HG03571 (cell line): ENCODE measurements around the gene SPTBN1.

Experiments used
- ATAC-seq: cut with Tn5 transposase; IDR thresholded peaks from one replicate; pipeline ENCODE4 v1.9.1; 2021; ENCODE audit not compliant: unreplicated experiment

Gene SPTBN1

DNA sequence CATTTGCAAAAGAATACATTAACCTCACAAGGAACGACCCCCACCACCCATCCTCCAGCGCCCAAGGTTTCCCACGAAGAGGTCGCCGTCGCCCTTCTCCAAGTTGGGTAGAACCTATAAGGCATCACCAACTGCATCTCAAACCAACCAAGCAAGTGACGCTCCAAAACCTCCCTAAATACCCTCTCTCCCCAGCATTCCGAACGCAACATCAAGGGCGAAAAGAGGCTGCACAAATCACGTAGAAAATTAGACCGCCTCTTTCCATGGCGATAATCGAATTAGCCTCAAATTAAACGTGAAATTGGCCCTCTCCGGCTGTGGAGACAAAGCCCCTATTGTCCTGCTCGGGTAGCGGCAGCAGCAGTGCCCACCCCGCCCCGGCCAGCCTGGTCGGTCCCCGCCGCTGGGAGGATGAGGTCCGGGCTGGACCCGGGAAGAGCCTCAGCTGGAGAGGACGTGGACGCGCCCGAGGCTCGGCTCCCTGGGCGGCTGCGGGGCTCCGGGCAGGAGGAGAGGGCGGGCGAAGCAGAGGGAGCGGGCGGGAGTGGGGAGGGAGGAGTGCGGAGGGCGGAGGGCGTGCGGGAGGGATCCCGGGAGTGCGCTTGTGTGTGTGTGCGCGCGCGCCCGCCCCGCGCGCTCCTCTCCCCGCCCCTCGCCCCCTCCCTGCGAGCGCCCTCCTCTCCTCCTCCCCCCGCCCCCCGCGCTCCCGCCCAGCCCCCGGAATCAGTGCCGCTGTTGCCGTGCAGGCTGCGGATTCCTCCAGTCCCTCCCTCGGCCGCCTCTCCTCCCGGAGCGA is at the start of gene SPTBN1:
TSS of gene SPTBN1 (plus strand) at position 765 of the 799 bp plus-strand sequence. CDS start 70,092 bp downstream, outside the sequence.
- no peak for ATAC-seq

DNA sequence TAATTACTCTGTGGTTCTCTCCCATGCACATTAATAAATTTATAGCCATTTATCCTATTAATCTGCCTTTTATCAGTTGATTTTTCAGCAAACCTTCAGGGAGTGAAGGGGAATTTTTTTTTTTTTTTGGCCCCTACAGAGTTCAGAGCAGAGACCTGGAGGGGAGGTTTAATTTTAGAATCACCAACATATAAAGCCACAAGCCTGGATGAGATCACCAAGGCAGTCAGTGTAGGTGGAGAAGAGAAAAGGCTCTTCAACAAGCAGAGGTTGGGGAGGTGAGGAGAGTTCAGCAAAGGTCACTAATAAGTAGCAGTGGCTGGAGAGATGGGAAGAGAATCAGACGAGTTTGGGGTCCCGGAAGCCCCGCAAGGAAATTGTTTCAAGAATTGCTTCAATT is 48.4 kb upstream of the SPTBN1 start:
- ATAC-seq: no peak

DNA sequence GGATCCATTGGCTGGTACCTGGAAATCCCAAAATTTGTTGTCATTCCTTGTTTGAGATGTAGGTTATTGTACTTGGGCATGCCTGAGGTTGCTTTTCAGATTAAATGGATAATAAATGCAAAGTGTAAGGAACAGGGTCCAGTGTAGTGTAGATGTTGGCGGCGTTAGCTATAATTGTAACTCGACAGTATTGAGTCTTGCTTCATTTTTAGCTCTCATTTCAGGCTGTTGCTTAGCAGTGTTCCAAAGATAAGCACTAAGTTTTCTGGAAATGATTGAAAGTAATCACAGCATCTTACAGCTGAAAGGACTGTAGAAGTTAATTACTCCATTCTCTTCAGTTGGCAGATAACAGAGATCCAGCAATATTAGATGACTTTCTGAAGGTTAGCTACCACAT is 47.8 kb upstream of the SPTBN1 start:
- ATAC-seq: no peak

DNA sequence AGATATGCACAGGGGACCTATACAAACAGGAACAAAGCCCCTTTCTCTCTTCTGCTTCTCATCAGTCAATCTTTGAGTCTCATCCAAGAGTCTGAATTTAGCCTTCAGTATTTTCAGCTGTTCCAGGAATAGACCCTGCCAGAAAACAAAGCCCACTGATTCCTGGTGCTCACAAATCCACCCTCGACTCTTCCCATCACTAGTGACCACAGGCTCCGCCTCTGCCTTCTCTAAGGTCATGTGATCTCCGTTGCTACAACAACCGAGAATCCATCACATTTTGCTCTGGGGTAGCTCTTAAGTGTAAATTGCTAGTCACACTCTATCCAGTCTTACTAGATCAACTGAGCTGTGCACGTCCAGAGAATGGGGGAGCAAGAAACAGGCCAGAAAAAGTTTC is 46.4 kb upstream of the SPTBN1 start:
- ATAC-seq: no peak

DNA sequence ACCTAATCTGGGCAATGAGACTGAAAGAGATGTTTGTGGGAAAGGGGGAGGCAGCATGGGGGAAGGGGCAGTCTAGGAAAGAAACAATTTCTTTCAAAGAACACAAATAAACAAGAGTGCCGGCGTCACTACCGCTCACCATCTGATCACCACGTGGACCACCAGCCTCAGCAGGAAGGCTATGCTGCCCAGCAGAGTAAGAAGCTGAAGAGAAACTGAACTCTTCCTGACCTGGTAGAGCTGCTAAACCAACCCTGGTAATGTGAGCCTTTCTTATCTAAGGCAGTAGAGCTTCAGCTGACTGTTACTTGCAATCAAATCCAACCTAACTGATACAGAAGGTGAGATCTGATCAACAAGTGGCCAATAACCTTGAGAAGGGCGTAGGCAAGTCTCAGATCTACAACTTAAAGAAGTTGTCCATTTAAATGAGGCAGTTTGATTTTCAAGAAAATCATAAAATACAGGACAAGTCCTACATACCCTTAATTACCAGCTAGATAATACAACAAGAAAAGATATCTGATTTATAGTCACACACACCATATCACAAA is 44.2 kb upstream of the SPTBN1 start:
- no peak for ATAC-seq

DNA sequence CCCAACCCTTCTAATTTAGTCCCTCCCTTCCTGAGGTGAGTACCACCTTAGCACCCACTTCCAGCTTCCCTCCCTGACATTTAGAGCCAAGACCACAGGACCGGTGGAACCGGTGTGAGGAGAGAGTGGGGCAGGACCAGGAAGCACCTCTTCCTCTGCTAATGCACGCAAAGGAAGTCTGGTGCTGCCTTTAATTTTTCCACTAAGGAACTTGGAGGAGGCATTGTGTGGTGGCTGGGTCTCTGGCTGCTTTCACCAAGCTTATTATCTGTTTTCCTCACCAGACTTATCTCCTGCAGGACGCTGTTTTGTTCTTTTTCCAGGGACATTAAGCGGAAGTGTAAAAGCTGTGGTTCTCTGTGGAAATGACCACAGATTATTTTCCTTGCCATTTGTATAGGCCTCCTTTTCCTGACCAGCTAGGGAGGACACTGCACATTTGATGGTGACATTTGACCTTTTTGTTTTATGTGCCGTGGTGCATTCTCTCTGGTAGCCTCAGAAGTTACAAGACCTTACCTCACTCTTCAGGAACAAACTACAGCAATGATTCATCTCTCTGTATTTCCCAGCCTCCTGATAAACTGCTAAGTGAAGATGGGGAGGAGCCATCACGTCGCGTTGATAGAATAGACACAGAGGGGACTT is 39.8 kb upstream of the SPTBN1 start:
- no peak for ATAC-seq

DNA sequence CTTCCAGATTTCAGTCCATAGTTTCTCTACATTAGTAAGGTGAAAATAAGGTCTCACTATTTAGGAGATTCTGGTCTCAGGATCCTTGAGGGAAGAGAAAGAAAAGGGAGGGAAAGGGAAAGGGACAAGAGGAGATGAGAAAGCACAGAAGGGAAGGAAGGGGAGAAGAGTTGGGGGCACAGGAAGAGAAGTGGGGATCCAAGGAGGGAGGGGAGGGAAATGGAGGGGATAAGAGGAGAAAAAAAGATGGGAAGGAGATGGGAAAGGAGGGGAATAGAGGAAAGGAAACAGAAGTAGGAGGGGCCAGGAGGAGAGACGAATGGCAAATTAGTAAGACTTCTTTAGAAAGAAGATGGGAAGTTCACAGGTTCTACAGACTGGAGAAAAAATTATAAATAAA is 39.2 kb upstream of the SPTBN1 start:
- no peak for ATAC-seq

DNA sequence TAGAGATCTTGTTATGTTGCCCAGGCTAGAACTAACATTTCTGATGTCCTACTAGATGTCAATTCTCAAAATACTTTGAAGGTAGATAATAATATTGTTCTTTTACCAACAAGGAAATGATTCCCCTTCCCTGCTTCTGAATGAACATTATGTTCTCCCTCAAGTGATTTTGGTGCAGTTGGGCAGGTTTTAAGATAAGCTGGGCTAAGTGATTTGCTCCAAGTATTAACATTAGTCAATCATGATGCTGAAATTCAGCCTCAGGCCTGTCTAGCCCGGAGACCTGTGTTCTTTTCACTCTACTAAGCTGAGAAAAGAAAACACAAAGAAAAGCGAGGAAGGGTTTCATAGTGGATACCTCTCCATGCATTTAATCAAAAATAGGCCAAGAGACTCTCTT is 38.5 kb upstream of the SPTBN1 start:
- no peak for ATAC-seq

DNA sequence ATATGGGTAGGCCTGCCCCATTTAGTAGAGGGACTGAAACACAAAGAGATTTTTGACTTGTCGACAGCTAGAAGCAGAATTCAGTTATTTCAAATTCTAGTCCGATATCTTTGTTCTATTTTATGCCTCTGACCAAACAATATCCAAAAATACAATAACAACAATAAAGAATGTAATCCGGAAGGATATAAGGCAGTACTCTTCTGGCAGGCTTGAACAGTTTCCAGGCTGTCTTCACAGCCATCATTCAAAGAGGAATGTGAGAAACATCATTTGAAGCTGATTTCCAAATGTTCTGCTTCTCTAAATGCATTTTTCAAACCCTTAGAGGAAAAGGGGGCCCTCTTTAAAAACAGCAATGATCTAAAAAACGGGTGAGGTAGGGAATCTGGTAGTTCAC is 36.7 kb upstream of the SPTBN1 start:
- no peak for ATAC-seq

DNA sequence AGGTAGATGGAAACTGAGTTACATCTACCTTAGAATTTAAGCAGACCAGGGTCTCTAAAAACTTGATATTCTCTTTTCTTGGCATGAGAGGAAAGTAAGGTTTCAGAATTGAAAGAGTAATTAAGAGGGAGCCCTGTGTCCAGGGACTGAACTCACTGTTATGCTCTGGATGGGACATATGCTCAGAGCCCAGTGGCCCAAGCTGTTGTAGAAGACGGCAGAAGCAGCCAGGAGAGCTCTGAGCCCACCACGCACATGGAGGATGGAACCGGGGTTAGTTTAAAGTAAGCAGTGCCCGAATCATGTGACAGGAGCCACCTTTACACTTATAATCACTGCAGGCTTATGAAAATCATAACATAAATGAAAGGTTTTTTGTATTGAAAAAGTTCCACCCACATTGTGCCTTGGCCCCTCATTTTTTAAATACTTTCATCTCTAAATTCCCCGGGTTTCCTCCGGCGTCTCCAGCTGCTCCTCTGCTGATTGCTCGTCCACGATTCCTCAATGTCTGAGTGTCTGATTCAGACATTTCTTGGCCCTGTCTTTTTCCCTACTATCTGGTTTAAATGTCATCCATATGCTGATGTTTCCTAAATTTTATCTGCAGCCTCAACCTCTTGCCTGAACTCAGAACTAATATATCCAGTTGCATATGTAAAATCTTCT is 36.1 kb upstream of the SPTBN1 start:
- ATAC-seq: no peak

DNA sequence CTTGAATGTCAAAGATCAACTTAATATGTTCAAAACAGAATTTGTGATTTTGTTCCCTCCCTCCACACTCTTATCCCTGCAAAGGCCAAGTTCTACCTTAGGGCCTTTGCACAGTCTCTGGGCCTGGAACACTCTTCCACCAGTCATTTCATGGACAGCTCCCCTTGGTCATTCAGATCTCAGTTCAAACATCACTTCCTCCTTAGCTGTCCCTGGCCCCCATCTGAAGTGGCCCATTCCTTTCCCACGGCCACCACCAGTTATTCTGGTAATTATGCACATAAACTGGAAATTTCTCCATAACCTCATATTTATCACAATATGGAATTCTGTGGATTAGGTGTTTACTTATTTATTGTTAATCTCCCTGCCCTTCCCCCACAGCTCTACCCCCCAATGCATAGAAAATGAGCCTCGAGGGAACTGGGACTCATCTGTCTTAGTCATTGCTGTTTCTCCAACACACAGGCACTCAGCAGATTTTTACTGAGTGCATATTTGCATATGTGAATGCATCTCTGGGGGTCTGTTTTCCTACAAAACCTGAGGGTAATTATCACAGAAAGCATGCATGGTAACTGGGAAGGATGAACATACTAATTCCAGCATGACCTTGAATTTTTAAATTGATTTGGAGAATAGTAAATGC is 35.5 kb upstream of the SPTBN1 start:
- no peak for ATAC-seq

DNA sequence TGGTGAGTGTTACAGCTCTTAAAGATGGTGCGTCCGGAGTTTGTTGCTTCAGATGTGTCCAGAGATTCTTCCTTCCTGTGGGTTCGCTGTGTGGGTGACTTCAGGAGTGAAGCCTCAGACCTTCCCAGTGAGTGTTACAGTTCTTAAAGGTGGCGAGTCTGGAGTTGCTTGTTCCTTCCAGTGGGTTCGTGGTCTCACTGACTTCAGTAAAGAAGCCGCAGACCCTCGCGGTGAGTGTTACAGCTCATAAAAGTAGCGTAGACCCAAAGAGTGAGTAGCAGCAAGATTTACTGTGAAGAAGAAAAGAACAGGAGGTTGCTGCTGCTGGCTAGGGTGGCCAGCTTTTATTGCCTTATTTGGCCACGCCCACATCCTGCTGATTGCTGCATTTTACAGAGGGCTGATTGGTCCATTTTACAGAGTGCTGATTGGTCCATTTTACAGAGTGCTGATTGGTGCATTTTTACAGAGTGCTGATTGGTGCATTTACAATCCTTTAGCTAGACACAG is 34.0 kb upstream of the SPTBN1 start:
- no peak for ATAC-seq

DNA sequence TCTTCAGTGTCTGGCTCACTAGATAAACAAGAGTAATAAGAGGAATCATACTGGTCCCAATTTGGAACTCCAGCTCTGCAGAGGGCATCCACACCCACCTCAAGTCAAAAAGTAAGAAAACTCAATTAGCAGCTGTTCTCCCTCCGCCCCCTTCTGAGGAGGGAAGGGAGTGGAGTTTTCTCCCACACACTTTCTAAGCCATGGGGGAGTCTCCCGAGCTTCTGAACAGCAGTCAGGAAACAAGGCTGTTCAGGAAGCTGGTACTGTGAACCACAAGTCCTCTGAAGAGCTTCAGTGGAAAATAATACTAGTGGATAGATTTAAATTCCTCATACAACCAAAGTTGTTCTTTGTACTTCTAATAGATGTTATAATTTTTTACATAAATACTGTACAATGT is 32.9 kb upstream of the SPTBN1 start:
- no peak for ATAC-seq

DNA sequence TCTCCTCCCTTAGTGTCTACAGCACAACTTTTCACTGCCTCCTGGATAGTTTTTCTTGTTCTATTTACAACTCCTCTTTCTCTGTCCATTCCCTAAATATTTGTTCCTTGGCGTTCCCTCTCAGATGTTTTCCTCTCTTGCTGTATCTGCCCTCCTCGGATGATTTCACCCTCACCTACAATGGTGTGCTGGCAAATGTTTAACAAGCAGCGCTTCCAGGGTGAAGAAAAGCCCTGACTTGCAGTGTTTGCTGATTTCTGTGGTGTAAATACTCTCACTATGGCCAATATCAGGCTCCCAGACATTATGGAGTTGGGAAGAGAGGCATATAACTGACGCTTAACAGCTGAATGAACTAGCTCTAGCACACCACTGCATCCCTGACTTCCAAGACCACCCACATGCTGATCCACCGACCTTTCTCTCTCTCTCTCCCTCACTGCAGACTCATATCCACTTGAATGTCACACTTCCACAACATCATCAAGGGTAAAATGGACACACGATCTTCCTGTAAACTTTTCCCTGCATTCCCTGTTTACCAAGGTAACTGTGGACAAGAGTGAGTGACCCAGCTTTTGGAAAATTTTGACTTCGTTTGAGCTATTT is 31.5 kb upstream of the SPTBN1 start:
- ATAC-seq: no peak

DNA sequence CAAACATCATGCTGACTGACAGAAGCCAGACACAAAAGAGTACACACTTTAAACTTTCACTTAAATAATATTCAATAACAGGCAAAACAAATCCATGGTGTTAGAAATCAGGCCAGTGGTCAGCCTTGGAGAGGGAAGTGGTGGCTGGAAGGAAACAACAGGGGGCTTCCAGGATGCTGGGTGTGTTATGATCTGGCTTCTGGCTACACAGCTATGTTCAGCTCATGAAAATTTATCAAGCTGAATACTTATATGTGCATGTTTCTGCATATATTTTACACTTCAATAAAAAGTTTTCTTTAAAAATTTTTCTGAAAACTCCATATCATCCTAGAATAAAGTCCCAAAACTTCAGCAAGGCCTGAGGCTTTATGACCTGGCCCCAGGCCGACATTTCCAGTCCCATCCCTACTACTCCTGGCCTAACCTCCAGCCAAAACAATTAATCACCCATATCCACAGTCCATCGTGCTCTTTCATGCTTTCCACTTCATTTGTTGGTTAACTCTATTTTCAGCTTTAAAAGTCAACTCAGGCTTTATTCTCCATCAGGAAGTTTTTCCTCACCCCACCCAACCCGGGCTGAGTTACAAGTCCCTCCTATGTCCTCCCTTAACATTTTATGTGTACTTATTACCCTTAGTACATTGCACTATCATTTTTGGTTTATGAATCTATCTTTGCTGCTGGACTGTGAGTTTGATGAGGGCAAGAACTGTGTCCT is 27.9 kb upstream of the SPTBN1 start:
- ATAC-seq: no peak

DNA sequence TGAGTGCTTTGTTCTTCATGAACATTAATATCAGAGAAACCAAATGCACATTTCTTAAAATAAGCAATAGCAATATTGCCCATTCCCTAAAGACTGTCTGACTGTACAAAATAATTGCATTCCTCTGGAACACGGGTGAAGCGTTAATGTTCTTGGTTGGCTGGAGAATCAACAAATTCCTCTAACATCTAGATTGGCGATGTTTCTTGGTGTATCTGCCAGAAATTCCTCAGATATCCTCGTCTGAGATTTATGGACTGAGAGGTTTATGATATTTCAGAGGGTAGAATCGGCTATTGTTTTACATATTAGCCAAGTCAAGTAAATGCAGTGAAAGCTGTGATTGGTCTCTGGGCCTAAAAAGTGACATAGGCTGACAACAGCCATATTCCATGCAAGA is 27.1 kb upstream of the SPTBN1 start:
- no peak for ATAC-seq

DNA sequence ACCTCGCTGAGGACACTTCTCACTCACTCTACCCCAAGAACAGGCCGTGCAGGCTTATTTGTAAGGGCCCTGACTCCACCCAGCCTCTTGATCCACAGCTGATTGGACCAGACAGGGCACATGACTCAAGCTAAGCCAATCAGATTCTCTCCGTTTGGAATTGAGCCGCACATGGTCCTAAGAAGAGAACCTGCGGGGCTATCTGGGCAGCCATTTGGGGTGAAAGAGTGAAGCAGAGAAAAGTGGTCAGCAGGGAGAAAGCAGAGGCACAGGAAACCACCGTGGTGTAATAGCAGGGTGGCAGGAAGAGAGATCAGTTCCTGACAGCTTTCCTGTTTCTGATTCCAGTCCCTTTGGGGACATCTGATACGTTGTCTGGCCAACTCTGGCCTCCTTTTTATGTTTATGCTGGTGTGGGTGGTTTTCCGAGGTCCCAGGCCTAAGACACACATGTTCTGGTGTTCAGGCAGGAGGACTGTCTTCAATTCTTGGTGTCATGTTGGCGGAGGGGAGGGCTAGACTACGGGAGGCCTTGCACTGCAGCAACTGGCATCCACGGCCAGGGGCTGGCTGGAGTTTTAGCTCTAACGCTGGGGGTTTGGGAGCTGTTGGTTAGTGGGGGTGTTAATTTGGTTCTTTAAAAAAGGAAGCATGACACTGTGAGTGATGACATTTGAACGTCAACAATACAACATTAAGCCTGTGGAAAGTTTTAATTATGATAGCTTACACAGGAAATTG is 26.1 kb upstream of the SPTBN1 start:
- ATAC-seq: no peak

DNA sequence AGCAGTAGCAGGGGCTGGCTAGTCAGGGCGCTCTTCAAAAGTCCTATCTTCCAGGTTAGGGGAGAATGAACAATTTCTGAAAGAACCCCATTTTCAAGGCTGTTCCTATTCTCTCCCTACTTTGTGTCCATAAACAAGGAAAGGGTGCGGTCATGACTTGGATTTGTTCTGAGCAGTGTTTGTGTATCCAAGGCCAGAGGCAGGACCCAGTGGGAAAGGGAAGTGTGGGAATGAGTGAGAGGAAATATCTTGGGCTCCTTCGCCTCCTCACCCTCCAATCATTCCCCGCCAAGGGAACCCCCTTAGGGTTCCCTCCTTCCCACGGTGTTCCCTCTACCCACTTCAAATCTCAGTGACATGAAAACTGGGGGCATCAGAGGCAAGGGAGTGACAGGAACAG is 25.5 kb upstream of the SPTBN1 start:
- ATAC-seq: no peak

DNA sequence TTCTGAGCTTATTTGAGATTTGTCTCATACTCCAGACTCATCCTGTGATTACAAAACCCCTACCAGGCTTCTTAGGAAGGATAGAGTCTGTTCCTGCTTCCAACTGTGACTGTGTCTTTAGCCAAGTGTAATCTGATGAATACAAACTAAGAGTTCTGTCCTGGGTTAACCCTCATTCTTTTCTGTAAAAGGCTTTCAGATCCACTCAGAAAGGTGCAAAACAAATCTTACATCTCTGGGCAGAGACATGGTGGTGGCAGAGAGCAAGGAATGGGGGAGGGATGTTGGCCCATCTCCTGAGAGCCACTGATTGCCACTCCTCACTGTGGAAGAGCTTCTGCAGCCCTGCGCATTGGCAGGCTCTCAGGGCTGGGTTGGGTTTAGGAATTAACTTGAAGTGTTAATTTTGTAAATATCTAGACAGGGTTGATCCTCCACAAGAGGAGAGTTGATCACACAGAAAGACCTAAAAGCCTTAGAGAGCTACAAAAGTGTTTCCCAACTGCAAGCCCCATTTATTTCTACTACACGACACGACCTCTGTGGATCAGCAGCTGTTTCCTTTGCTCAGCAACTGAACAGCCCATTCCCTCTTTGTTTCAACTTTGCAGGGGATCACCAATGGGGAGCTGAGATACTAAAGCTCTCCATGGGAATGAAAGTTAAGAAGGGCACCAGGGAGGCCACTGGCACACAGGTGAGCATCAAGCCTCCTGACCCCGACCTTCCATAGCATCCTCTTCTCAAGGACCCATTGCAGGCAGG is 23.7 kb upstream of the SPTBN1 start:
- no peak for ATAC-seq
